Measurements from ENCODE around the gene ARSA.

- no peak for TF ChIP-seq SREBF2 (IDR thresholded peaks at IDR 0.05)
- TF ChIP-seq CTCF (IDR thresholded peaks at IDR 0.05): no peak
These were observed 2.8 kb downstream of the ARSA start for GRCh38 chr22:50625131-50625567.
